ENCODE data around the gene GLI3. TPM values are rescaled to one million over a fixed set of nuclear protein-coding genes. Genes with fewer than 3 reads are reported as not detected.

Gene GLI3
- total RNA-seq, 1 donor from 2014 or later: not detected

- Mint-ChIP-seq H3K9me3 (peaks cover 3% of the 10 kb centered on the region), H3K4me1 (ENCODE audit: low read depth) (no peaks in the 10 kb centered on the region), H3K27me3 (ENCODE audit: insufficient read depth) (peaks cover 3% of the 10 kb centered on the region), H3K36me3 (ENCODE audit: low read depth) (no peaks in the 10 kb centered on the region), H3K4me3 (no peak overlapping the region), H3K27ac (no peak overlapping the region)
- intact Hi-C loops (cut with micrococcal nuclease): no loop called here
- no peak for DNase-seq (ENCODE audit: low spot score)
Observed at GRCh38 chr7:42248579-42248978, 11.6 kb upstream of the GLI3 start.

- H3K4me3 Mint-ChIP-seq: no peak overlapping the region
- no peaks in the 10 kb centered on the region for H3K36me3 Mint-ChIP-seq (ENCODE audit: low read depth)
- intact Hi-C loops (cut with micrococcal nuclease): no loop called here
- no peak for DNase-seq (ENCODE audit: low spot score)
- no peak overlapping the region for H3K27ac Mint-ChIP-seq
- peaks cover 3% of the 10 kb centered on the region for H3K9me3 Mint-ChIP-seq
- H3K4me1 Mint-ChIP-seq (ENCODE audit: low read depth): no peaks in the 10 kb centered on the region
- H3K27me3 Mint-ChIP-seq (ENCODE audit: insufficient read depth): peaks cover 3% of the 10 kb centered on the region
Observed at GRCh38 chr7:42247301-42247700, 10.3 kb upstream of the GLI3 start.

- no peak overlapping the region for H3K27ac Mint-ChIP-seq
- no peaks in the 10 kb centered on the region for H3K4me1 Mint-ChIP-seq (ENCODE audit: low read depth)
- no peak overlapping the region for H3K4me3 Mint-ChIP-seq
- no peak for DNase-seq (ENCODE audit: low spot score)
- H3K9me3 Mint-ChIP-seq: no peaks in the 10 kb centered on the region
- H3K36me3 Mint-ChIP-seq (ENCODE audit: low read depth): no peaks in the 10 kb centered on the region
- H3K27me3 Mint-ChIP-seq (ENCODE audit: insufficient read depth): peaks cover 10% of the 10 kb centered on the region
- intact Hi-C loops (cut with micrococcal nuclease): no loop called here
Observed at GRCh38 chr7:42244828-42245227, 7.8 kb upstream of the GLI3 start.

GRCh38 chr7:42242381-42242780 lies 5.4 kb upstream of the GLI3 start:
- no peaks in the 10 kb centered on the region for H3K36me3 Mint-ChIP-seq (ENCODE audit: low read depth)
- H3K27me3 Mint-ChIP-seq (ENCODE audit: insufficient read depth): peaks cover 31% of the 10 kb centered on the region
- intact Hi-C loops (cut with micrococcal nuclease): no loop called here

GRCh38 chr7:42241424-42241823 lies 4.4 kb upstream of the GLI3 start:
- Mint-ChIP-seq H3K9me3 (no peaks in the 10 kb centered on the region), H3K4me1 (ENCODE audit: low read depth) (no peaks in the 10 kb centered on the region), H3K36me3 (ENCODE audit: low read depth) (no peaks in the 10 kb centered on the region), H3K27me3 (ENCODE audit: insufficient read depth) (peaks cover 34% of the 10 kb centered on the region), H3K27ac (no peak overlapping the region), H3K4me3 (no peak overlapping the region)
- DNase-seq (ENCODE audit: low spot score): no peak
- intact Hi-C loops (cut with micrococcal nuclease): no loop called here

More at GRCh38 chr7:42242381-42242780, 5.4 kb upstream of the GLI3 start:
- Mint-ChIP-seq H3K9me3 (no peaks in the 10 kb centered on the region), H3K4me3 (no peak overlapping the region), H3K4me1 (ENCODE audit: low read depth) (no peaks in the 10 kb centered on the region), H3K27ac (no peak overlapping the region)
- no peak for DNase-seq (ENCODE audit: low spot score)

- H3K36me3 Mint-ChIP-seq (ENCODE audit: low read depth): no peaks in the 10 kb centered on the region
- intact Hi-C loops (cut with micrococcal nuclease): no loop called here
- no peaks in the 10 kb centered on the region for H3K9me3 Mint-ChIP-seq
- peaks cover 42% of the 10 kb centered on the region for H3K27me3 Mint-ChIP-seq (ENCODE audit: insufficient read depth)
- no peak overlapping the region for H3K27ac Mint-ChIP-seq
- DNase-seq (ENCODE audit: low spot score): no peak
- H3K4me1 Mint-ChIP-seq (ENCODE audit: low read depth): no peaks in the 10 kb centered on the region
- H3K4me3 Mint-ChIP-seq: no peak overlapping the region
Observed at GRCh38 chr7:42240416-42240815, 3.4 kb upstream of the GLI3 start.

GRCh38 chr7:42238709-42239366 lies 1.8 kb upstream of the GLI3 start:
- Mint-ChIP-seq H3K36me3 (ENCODE audit: low read depth) (no peaks in the 10 kb centered on the region), H3K9me3 (no peaks in the 10 kb centered on the region), H3K27me3 (ENCODE audit: insufficient read depth) (peaks cover 52% of the 10 kb centered on the region), H3K4me1 (ENCODE audit: low read depth) (no peaks in the 10 kb centered on the region), H3K4me3 (peak overlapping the region; percentile 80), H3K27ac (no peak overlapping the region)
- DNase-seq (ENCODE audit: low spot score): no peak
- intact Hi-C loops (cut with micrococcal nuclease): loop anchor here (10.0 kb wide), 1 partner anchor 626 kb away; no protein-coding TSS in a partner anchor

GRCh38 chr7:42237811-42238541 lies 967 bp upstream of the GLI3 start:
- H3K4me1 Mint-ChIP-seq (ENCODE audit: low read depth): no peaks in the 10 kb centered on the region
- H3K27ac Mint-ChIP-seq: peak overlapping the region; percentile 13
- H3K27me3 Mint-ChIP-seq (ENCODE audit: insufficient read depth): peaks cover 59% of the 10 kb centered on the region
- no peaks in the 10 kb centered on the region for H3K9me3 Mint-ChIP-seq
- H3K36me3 Mint-ChIP-seq (ENCODE audit: low read depth): no peaks in the 10 kb centered on the region
- peak overlapping the region; percentile 80 for H3K4me3 Mint-ChIP-seq
- DNase-seq (ENCODE audit: low spot score): no peak
- intact Hi-C loops (cut with micrococcal nuclease): loop anchor here (10.0 kb wide), 1 partner anchor 627 kb away; no protein-coding TSS in a partner anchor

- Mint-ChIP-seq H3K27ac (no peak overlapping the region), H3K36me3 (ENCODE audit: low read depth) (no peaks in the 10 kb centered on the region), H3K27me3 (ENCODE audit: insufficient read depth) (peaks cover 73% of the 10 kb centered on the region), H3K4me3 (peak overlapping the region; percentile 25), H3K4me1 (ENCODE audit: low read depth) (no peaks in the 10 kb centered on the region), H3K9me3 (no peaks in the 10 kb centered on the region)
- DNase-seq (ENCODE audit: low spot score): no peak
- intact Hi-C loops (cut with micrococcal nuclease): loop anchor here (10.0 kb wide), 1 partner anchor 628 kb away; no protein-coding TSS in a partner anchor
Observed at GRCh38 chr7:42236266-42236975, 588 bp downstream of the GLI3 start.

GRCh38 chr7:42235741-42236161 lies 1.3 kb downstream of the GLI3 start:
- intact Hi-C loops (cut with micrococcal nuclease): loop anchor here (10.0 kb wide), 1 partner anchor 629 kb away; no protein-coding TSS in a partner anchor
- Mint-ChIP-seq H3K27ac (no peak overlapping the region), H3K9me3 (no peaks in the 10 kb centered on the region), H3K4me3 (peak overlapping the region; percentile 25), H3K4me1 (ENCODE audit: low read depth) (no peaks in the 10 kb centered on the region), H3K36me3 (ENCODE audit: low read depth) (no peaks in the 10 kb centered on the region), H3K27me3 (ENCODE audit: insufficient read depth) (peaks cover 79% of the 10 kb centered on the region)
- no peak for DNase-seq (ENCODE audit: low spot score)

GRCh38 chr7:42234736-42235135 lies 2.3 kb downstream of the GLI3 start:
- no peak for DNase-seq (ENCODE audit: low spot score)
- H3K27me3 Mint-ChIP-seq (ENCODE audit: insufficient read depth): peaks cover 78% of the 10 kb centered on the region
- no peak overlapping the region for H3K27ac Mint-ChIP-seq
- H3K36me3 Mint-ChIP-seq (ENCODE audit: low read depth): no peaks in the 10 kb centered on the region
- intact Hi-C loops (cut with micrococcal nuclease): loop anchor here (10.0 kb wide), 1 partner anchor 630 kb away; no protein-coding TSS in a partner anchor
- no peak overlapping the region for H3K4me3 Mint-ChIP-seq
- H3K4me1 Mint-ChIP-seq (ENCODE audit: low read depth): no peaks in the 10 kb centered on the region
- H3K9me3 Mint-ChIP-seq: no peaks in the 10 kb centered on the region

GRCh38 chr7:42233695-42234331 lies 3.2 kb downstream of the GLI3 start:
- H3K4me1 Mint-ChIP-seq (ENCODE audit: low read depth): no peaks in the 10 kb centered on the region

More at GRCh38 chr7:42233695-42234331, 3.2 kb downstream of the GLI3 start:
- intact Hi-C loops (cut with micrococcal nuclease): loop anchor here (10.0 kb wide), 1 partner anchor 631 kb away; no protein-coding TSS in a partner anchor
- Mint-ChIP-seq H3K4me3 (no peak overlapping the region), H3K9me3 (no peaks in the 10 kb centered on the region), H3K27ac (no peak overlapping the region), H3K36me3 (ENCODE audit: low read depth) (no peaks in the 10 kb centered on the region), H3K27me3 (ENCODE audit: insufficient read depth) (peaks cover 73% of the 10 kb centered on the region)
- no peak for DNase-seq (ENCODE audit: low spot score)

All from activated T-helper 1 cell treated with anti-CD3 and anti-CD28 coated beads, Interleukin-12 subunit alpha, Interleukin-12 subunit beta, Interleukin-2, Interleukin-4 antibody, amounts not matched to agents 30 ng/mL and 10 ng/mL and 1 ng/mL, durations not matched to agents 14 hours and 24 hours and 36 hours (primary cell).